ENCODE measurements around the gene PIMREG.

Gene PIMREG, protein sequence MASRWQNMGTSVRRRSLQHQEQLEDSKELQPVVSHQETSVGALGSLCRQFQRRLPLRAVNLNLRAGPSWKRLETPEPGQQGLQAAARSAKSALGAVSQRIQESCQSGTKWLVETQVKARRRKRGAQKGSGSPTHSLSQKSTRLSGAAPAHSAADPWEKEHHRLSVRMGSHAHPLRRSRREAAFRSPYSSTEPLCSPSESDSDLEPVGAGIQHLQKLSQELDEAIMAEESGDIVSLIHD

DNA sequence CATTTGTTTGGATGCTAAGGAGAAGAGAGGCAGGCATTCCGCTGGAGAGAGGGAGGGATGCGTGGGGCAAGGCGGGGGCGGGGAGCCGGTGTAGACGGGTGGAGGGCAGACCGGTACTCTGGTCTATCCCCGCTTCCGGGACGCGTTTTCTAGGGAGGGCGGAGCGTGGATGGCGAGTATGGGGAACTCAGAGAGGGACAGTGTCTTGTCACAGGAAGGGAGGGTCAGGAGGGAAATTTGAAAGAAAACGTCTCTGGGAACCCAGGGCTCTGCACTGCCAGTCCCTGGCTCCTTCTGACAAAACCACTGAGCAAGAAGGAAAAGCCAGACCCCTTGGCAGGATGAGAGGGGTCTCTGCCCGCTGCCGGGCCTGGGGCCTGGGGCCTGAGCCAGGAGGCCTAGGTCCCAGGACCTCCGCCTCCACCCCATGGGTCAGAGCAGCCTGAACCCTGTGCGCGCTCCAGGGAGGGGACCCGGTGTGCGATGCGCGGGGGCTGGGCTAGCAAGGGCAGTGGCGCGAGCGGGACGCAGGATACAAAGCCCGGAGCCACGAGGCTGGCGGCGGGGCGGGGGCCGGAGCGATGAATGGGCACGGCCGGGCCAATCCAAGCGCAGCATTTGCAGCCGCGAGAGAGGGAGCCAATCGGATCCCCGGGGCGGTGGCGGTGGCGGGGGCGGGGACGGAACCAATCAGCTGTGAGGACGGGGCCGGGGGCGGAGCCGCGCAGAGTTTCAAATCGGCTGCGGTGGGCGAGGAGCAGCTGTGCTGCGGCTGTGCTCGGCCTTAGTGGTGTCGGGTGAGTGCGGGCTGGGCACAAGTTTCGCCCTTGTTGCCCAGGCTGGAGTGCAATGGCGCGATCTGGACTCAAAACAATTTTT is at the start of gene PIMREG:
TSS of gene PIMREG (plus strand) at position 764 of the 879 bp plus-strand sequence. CDS start 656 bp downstream, outside the sequence.
- DNase-seq (ENCODE audit: low read depth in 2 of 3, low spot score in 1 of 3) = peak; percentile 89 to 93 (median 93)

DNA sequence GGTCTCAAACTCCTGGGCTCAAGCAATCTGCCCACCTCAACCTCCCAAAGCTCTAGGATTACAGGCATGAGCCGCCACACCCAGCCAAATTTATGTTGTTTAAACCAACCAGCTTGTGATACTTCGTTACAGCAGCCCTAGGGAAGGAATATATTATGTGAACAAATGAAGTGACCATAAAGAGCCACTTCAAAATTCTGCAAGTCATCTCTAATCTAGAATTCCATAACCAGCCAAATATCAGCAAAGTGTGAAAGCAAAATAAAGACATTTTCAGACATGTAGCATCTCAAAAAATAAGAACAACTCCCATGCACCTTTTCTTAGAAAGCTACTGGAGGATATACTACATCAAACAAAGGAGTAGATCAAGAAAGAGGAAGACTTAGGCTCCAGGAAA is 45.3 kb upstream of the PIMREG start:
- no peak for DNase-seq (ENCODE audit: low read depth in 2 of 3, low spot score in 1 of 3)

DNA sequence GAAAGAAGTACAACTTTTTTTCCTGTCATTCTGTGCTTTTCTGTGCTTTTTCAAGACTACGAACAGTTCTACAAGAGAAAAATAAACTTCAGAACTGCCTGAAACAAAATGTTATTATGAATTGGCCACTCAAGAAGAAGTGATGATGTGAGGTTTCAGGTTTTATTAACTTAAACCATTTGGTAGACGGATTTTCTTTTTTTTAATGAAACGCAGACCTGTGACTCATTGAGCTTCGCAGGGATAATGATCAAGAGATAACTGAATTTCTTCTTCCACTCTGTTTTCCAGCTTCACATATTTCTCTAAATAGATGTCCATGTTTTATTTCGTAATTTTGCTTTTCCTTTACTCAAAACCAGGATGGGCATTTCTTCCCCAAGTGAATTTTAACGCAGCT is 42.0 kb upstream of the PIMREG start:
- DNase-seq (ENCODE audit: low read depth in 2 of 3, low spot score in 1 of 3) = no peak

DNA sequence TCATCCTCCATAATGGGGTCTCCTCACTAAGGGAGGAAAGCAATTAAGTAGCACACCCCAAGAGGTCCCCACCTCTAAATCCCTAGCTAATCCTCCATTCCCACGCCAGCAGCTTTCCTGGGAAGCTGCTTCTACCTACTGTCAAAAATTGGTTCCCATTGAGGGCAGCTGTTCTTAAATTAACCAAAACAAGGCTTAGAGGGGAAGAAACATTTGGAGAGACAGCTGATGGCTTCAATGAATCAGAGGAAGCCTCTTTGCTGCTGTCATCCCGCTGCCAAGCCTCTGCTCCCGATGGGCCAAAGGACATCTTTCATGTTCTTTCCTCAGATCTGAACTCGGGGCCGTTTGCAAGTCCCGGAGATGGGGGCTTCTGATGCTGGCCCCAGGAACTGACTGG is 36.0 kb upstream of the PIMREG start:
- DNase-seq (ENCODE audit: low read depth in 2 of 3, low spot score in 1 of 3) = no peak

DNA sequence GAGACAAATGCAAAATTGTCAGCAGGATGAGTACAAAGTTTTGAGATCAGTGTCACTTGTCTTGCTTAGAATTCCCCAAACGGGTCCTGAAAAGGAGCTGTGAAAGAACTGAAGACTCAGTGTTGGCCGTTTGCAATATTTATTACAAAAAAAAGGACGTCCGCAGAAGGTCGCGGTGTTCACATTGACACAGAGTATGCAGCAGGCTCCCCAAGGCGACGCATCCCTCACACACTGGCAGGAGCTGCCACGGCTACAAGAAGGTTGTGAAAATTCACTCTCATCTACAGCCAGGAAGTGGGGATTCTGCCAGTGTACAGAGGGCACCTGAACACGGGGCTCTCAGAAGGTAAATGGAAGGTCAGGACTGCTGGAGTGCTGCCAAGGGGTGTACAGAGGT is 35.5 kb upstream of the PIMREG start:
- DNase-seq (ENCODE audit: low read depth in 2 of 3, low spot score in 1 of 3) = no peak

DNA sequence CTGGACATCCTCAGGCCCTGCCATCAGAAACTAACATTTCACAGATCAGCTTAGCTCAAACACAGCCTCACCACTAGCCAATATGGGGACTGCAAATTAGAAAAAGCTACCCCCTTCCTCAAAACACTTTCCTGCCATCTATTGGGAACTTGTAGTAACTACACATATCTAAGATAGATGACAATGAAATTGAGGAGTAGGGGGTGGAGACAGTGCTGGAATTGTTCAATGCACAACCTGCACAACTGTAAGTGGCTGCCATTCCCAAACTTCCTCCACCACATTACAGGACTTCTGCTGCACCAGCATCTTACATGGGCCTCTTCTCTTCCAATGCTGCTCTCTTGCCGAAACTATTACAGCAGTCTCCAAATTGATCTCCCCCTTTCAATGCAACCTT is 31.2 kb upstream of the PIMREG start:
- no peak for DNase-seq (ENCODE audit: low read depth in 2 of 3, low spot score in 1 of 3)

DNA sequence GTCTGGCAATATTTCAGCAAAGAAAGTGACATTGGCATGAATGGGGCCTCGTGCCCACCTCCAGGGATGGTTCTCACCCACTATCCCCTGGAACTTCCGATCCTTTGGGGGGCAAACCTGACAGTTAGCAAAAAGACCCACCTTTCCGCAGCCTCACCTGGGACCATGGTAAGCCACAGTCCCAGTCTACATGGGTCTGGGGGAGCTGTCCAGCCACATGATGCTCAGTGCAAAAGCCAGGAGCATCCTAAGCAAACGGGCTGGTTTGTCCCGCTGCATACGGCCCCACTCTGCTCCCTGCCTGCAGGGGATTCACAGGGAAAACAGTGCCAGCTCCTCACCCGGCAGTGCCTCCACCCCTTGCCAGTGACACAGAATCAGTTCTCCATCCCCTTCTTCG is 28.6 kb upstream of the PIMREG start:
- no peak for DNase-seq (ENCODE audit: low read depth in 2 of 3, low spot score in 1 of 3)

DNA sequence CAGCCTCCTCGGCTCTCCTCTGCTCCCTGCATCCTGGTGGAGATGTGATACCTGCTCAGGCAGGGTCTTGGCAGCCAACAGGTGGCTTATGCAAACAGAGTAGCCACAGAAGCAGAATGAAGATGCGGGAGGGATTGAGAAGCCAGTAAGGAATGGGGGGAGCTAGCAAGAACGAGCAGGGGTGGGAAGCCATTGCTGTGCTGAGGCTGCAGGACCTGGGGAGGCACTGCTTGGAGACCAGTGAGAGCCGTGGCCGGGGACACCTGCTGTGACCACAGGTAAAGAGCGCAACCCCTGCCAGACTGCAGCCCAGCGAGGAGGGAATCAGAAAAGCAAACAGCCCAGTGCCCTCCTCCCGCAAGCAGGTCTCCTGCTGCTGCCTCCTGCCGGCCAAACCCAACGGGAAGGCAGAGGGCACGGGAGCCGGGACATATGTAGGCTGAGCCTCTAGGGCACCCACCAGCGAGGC is 24.0 kb upstream of the PIMREG start:
- DNase-seq (ENCODE audit: low read depth in 2 of 3, low spot score in 1 of 3) = peak in 1 of 3 donors; percentile 19

DNA sequence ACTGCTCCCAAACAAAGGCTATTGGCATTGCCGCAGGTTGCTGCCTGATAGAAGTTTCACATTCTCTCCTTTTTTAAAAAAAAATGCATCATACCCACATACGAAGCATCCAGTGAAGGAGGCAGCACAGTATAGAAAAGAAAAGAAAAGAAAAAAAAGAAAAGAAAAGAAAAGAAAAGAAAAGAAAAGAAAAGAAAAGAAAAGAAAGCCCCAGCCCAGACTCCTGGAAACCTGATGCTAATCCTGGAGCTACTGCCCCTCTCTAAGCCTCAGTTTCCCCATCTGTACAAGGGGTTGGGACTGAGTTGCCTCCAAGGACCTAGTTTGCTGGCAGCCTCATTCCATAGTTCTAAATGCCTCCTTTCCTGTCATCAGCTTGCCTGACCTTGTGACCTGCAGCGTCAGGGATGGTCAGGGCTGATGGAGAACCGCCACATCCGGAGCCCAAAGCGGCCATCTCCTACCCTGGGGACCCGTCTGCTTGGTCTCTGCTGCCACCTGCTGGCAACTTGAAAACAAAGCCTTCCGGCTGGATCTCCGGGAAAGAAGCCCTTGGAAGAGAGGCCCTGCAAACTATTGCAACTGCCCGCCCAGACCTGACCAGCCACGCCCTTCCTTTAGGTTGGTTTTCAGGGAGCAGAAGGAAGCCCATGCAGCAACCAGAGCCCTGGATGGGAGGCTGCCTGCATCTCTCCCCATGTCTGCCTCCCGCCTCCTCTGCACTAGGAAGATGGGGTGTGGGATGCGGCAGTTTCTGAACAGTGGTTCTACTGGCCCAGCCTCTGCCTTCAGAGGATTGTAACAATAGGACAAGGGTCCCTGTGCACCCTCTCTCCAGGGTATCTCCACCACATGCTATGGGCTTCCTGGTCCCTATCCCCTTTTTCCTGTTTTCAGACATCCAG is 22.3 kb upstream of the PIMREG start:
- peak; percentile 55 to 72 (median 71) for DNase-seq (ENCODE audit: low read depth in 2 of 3, low spot score in 1 of 3)

DNA sequence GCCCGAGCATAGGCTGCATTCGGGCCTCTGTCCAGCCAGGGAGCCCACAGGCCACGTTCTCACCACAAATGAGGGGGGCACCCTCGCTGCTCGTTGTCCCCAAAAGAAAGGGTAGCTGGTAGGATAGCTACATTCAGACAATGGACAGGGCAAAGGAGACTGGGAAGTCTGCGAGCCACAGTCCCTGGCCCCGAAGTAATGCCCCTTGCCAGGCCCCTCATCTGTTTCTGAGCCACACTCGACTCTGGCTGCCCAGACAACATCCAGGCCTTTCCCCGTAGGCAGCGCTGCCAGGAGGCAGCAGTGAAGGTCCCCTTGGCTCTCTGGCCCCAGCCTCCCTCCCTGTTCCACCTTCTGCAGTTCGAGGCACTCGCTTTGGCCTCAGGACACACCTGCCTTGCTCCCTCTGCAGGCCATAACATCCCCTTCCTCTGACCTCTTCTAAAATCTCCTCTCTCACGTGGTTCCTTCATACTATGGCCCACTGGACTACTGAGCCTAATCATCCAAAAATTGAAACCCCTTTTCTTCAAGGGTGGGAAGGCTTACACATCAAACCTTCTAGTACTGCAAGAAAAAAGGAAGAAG is 21.5 kb upstream of the PIMREG start:
- DNase-seq (ENCODE audit: low read depth in 2 of 3, low spot score in 1 of 3) = no peak

DNA sequence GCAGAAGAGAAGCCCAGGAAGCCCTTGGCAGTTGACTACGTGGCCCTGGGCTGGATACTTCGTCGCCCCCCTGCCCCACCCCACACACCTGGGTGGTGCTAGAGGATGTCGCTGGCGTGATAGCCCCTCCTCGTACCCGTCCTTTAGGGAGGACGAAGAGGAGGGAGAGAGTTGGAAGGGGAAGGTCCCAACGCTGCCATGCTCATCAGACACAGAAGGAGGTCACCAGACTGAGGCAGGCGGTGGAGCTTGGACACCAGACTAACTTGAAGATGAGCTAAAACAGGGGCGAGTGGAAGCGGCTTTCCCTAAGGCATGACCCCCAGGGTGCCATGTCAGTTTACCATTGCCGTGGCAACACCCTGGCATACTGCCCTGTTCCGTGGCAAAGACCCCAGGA is 20.3 kb upstream of the PIMREG start:
- DNase-seq (ENCODE audit: low read depth in 2 of 3, low spot score in 1 of 3) = no peak

DNA sequence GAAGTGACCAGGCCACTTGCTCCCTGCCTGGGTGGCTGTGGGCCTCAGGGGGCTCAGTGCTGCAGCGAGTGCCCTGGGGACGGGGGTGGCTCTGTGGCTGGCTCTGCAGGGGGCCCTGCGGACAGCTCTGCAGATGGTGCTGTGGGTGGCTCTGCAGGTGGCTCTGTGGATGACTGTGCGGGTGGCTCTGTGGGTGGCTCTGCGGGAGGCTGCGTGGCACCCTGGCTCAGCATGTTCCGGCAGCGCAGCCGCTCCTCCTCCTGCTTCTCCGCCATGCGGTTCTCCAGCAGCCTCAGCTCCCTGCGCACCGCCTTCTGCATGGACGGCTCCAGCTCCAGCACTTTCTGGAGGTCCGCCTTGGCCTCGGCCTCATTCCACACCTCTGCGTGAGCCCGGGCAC is 18.8 kb upstream of the PIMREG start:
- no peak for DNase-seq (ENCODE audit: low read depth in 2 of 3, low spot score in 1 of 3)

DNA sequence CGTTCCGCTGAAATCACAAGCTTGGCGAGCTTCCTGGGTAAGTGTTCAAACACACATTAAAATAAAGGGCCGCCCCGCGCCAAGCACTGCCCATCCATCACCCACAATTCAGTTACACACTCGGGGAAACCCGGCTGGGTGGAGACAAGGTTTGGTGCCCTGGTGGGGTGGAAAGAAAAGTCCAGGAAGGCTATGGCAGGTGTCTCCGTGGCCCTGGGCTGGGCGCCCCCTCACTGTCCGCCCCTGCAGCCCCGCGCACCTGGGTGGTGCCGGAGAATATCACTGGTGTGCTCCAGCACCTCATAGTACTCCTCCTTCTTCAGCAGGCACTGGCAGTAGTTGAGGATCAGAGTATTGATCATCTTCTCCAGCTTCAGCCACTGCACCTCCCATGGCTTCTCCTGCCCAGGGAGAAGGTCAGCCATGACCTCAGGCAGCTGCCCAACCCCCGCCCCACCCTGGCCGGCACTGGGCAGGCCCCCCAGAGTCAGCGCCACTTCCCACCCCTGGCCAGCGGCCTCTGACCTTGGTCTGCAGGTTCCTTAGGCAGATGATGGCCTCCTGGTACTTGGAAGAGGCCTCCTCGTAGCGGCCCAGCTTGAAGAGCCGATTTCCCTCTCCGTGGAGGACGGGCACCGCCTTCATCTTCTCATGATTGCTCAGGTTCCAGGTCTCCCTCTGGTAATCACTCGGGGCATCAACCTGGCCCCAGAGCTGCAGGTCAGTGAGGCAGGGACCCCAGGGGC is 17.7 kb upstream of the PIMREG start:
- no peak for DNase-seq (ENCODE audit: low read depth in 2 of 3, low spot score in 1 of 3)

DNA sequence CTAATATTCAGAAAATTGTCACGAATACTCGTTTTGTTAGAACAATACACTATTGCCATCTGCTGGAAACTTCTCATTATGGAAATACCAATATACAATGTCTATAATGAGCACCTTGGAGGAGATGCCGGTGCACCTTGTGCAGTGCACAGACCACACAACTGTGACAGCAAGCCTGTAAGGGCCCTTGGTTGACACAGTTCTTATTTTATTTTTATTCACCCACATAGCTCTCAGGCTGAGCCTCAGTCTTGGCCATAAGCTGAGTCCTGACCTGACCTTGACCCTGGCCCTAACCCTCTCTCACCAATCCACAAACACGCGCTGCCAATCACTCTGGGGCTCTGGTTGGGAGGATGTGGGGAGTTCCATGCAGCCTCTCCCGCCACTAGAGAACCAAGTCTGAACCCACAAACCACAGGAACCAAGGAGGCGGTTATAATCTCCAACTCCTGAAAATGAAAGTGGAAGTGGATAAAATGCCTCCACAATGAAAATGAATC is 16.9 kb upstream of the PIMREG start:
- DNase-seq (ENCODE audit: low read depth in 2 of 3, low spot score in 1 of 3) = peak; percentile 19 to 45 (median 35)

DNA sequence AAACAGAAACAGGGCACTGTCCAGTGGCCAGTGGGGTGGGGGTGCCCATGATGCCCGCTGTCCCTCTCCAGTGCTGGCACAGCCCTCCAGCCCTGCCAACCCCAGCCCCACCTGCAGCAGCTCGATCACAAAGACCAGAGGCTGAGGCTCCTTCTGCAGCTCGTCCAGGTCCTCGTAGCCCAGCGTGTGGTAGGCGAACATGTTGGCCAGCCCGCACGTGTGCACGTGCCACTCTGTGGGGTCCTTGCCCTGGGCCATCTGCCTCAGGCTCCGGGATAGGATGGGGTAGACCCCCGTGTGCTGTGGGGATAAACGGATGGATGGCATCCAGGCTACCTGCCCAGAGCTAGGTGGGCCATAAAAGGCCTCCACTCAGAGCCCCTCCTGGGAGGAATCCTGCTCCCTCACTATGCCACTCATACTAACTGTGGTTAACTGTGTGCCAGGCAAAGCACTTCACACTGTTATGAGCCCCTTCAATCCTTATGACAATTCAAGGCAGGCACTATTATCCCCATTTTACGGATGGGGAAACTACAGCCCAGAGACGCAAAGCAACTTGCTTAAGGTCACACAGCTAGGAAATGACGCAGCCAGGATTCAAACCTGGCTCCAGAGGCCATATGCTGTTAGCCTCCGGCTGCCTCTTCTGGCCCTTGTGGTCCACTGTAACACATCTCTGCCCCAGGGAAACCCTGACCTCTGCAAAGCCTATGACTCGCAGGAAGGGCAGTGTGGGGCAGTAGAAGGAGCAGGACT is 15.9 kb upstream of the PIMREG start:
- DNase-seq (ENCODE audit: low read depth in 2 of 3, low spot score in 1 of 3) = no peak

DNA sequence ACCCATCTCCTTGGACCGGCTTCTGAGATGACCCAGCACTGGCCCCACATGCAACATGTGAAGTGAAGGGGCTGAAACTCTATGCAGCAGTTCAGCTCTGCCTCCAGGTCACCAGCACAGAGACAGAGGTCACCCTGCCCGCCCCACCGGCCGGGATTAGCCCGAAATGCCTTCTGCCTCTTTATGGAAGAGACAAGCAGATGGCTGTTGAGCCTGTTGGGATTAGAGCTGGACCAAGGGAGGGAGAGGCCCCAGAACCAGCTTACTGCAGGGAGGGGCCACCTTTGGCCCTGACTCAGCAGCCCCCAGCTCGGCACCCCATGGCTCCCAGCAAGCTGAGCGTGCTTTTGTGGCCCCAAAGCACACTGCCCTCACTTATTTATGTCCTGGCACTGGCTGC is 15.0 kb upstream of the PIMREG start:
- DNase-seq (ENCODE audit: low read depth in 2 of 3, low spot score in 1 of 3) = no peak

DNA sequence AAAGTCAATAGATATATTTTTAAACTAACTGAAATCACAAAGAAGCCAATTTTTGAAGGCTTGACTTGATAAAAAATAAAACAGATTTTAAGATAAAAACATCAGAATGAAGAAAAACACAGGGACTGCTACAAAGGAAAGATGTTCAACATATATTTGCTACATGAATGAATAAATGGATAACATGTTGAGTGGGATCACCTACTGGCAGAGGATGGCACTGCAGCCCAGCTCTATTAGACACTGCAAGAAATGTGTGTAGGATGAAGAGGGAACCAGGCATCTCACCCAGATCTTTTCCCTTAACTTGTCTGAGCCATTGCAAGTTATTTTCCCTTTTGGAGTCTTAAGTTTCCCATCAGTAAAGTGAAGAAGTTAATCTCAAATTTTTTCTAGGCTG is 13.5 kb upstream of the PIMREG start:
- no peak for DNase-seq (ENCODE audit: low read depth in 2 of 3, low spot score in 1 of 3)

DNA sequence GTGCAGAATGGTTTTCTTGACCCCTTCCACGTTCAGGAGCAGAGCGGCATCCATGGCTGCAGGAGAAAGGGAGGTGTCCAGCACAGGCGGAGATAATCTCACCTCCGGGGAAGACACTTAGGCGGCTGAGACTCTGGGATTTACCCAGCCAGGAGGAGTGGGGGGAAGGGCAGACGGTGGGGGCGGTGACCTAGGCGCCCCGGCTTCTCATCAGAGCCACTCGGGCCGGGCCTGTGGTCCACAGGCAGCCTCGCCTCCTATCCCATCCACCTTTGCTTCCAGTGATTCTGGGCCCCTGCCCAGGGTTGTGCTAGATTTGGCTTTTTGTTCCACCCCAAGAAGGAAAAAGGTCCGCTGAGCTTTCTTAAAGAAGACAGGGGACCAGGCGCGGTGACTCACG is 9.2 kb upstream of the PIMREG start, which contains the start of gene AIPL1:
TSS of gene AIPL1 (minus strand) at position 71 of the 400 bp plus-strand sequence. CDS start at position 54, 17 bp downstream.
- no peak for DNase-seq (ENCODE audit: low read depth in 2 of 3, low spot score in 1 of 3)

DNA sequence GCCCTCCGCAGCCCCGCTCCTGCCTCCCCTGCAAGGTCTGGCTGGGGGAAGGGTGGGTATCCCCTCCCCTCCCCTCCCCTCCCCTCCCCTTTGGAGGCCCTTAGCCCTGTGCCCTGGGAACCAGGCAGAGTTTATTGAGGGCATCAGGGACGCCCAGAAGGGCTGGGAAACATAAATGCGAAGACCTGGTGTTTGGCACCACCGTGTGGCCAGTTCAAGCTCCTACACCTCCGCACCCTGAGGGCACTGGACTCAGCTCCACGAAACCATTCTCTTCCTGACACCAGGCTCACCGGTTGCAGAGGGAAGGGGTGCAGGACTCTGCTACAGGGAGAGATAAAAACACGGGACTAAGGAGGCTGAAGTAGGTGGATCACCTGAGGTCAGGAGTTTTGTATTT is 8.3 kb upstream of the PIMREG start:
- DNase-seq (ENCODE audit: low read depth in 2 of 3, low spot score in 1 of 3) = peak; percentile 32 to 46 (median 42)
